GM12865 (cell line): Measurements from ENCODE around the gene MBP.
A peak's percentile ranks its signal among the peaks of the same experiment; 100 is the strongest.

Source experiments
- DNase-seq: peaks from one replicate; pipeline ENCODE4 v3.0.0; 2010; ENCODE audit warnings: low read depth
- H3K4me3 ChIP-seq: 2 replicates; pipeline ENCODE4 v1.5.1; 2011; ENCODE audit warnings: mild to moderate bottlenecking, low read depth, low read length, control low read depth
- TF ChIP-seq, protein P1 (sequence below): IDR thresholded peaks from 2 replicates; pipeline ENCODE4 v1.5.1; 2011; ENCODE audit warnings: low read length, control low read depth, low read depth, inconsistent platforms; ENCODE audit not compliant: insufficient read depth; ENCODE audit errors: missing control alignments

The MBP gene

GRCh38 chr18:77067291-77068061 is 65.1 kb downstream of the MBP start:
- TF ChIP-seq, protein P1, sequence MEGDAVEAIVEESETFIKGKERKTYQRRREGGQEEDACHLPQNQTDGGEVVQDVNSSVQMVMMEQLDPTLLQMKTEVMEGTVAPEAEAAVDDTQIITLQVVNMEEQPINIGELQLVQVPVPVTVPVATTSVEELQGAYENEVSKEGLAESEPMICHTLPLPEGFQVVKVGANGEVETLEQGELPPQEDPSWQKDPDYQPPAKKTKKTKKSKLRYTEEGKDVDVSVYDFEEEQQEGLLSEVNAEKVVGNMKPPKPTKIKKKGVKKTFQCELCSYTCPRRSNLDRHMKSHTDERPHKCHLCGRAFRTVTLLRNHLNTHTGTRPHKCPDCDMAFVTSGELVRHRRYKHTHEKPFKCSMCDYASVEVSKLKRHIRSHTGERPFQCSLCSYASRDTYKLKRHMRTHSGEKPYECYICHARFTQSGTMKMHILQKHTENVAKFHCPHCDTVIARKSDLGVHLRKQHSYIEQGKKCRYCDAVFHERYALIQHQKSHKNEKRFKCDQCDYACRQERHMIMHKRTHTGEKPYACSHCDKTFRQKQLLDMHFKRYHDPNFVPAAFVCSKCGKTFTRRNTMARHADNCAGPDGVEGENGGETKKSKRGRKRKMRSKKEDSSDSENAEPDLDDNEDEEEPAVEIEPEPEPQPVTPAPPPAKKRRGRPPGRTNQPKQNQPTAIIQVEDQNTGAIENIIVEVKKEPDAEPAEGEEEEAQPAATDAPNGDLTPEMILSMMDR, result no peak
- DNase-seq, result peak; percentile 84
- peak overlapping the region; percentile 33 for H3K4me3 ChIP-seq

DNA sequence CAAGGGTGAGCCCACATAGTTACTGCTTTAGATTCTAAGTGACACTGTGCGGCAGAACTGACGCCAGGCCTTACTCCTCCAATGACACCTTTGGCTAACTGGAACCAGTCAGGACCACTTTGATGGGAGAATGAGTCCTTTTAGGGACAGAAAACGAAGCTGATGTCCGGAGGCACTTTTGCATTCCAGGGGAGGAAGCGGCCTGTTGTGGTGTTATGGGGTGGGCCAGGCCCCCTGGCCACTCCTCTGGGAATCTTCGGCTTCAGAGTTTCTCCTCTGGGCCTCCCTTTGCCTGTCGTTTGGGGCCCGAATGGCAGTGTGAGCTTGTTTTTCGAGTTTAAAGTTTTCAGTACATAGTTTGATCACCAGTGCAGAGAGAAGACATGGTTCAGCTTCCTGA is 65.9 kb downstream of the MBP start:
- DNase-seq, result no peak
- TF ChIP-seq, protein P1, result no peak
- no peak overlapping the region for H3K4me3 ChIP-seq

- TF ChIP-seq, protein P1, result no peak
- H3K4me3 ChIP-seq, result no peak overlapping the region
- no peak for DNase-seq
Measured at GRCh38 chr18:77066101-77066500, 66.5 kb downstream of the MBP start.

DNA sequence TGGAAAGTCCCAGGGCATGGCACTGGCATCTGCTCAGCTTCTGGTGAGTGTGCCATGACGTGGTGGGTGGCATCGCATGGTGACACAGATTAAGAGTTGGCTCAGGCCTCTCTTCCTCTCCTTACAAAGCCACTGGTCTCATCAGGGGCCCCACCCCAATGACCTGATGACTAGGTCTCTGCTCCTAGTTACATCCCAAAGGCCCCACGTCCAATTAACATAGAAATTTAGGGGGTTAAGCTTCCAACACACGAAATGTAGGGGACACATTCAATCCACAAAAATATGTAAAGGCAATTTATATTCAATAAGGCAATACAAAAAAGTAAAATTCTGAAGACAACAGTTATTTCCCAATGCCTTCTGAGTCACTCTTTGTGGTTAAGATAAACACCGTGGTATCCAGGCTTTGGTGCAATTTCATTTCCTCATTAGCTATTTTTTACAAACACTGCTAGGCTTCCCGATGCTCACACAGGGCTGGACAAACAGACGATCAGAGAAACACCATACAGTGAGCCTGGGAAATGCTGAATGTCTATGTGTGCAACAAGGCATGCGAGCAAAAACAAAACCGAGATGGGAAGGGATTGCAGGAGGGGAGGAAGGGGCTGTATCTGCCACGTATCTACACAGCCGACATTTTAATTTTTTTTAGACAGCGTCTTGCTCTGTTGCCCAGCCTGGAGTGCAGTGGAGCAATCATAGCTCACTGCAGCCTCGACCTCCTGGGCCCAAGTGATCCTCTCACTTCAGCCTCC is 67.2 kb downstream of the MBP start:
- DNase-seq, result peak; percentile 83
- TF ChIP-seq, protein P1, result no peak
- no peak overlapping the region for H3K4me3 ChIP-seq

- H3K4me3 ChIP-seq, result 0 out of 2 replicates have a peak overlapping the region, but pooled peaks have one; percentile 1
- TF ChIP-seq, protein P1, result no peak
- DNase-seq, result peak; percentile 92
Measured at GRCh38 chr18:77063260-77063659, 69.3 kb downstream of the MBP start.

GRCh38 chr18:77062518-77063003 is 70.0 kb downstream of the MBP start:
- DNase-seq, result peak; percentile 94

More at GRCh38 chr18:77062518-77063003, 70.0 kb downstream of the MBP start:
- TF ChIP-seq, protein P1, result no peak
- H3K4me3 ChIP-seq, result peak overlapping the region; percentile 1; the same call in 1 of the 2 replicates
